COLO668 (cell line): ENCODE measurements around the gene NME4.

Experiments used
- DNase-seq: peaks from one replicate; lab custom pipeline; 2025; ENCODE audit not compliant: unreplicated experiment; lab: John Stamatoyannopoulos, UW

The NME4 gene

DNA sequence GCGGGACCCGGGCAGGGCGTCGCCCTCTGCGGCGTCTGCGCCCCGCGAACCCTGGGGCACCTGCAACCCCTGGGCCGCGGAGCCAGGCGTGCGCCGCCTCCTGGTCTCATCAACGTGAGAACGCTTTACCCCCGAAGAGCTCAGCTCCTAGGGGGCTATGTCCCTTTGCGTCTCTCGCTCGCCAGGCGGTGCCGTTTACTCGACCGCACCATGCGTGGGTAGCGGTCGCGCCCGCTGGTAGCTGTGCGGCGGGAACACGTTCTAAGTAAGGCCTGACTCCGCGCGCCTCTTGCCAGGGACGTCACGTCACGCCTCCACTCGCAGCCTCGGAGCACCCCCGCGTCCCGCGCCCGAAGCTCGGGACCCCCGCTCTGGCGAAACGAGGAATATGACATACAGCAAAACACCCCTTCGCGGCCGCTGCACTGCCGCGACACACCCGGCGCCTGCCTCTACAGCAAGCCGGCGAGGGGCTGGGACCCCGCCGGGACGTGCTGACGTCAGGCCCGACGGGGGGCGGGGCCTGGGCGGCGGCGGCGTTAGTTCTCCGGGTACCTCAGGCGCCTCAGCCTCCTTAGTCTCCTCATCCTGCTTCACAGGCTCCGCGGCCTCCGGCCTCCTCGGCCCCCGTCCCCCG lies 28.2 kb downstream of the NME4 start, which contains the start of gene RAB11FIP3:
TSS of gene RAB11FIP3 (plus strand) at position 568 of the 637 bp plus-strand sequence. CDS start 358 bp downstream, outside the sequence.
- DNase-seq, result peak; percentile 85

GRCh38 chr16:425740-426114 lies 28.7 kb downstream of the NME4 start:
- DNase-seq, result peak; percentile 63

DNA sequence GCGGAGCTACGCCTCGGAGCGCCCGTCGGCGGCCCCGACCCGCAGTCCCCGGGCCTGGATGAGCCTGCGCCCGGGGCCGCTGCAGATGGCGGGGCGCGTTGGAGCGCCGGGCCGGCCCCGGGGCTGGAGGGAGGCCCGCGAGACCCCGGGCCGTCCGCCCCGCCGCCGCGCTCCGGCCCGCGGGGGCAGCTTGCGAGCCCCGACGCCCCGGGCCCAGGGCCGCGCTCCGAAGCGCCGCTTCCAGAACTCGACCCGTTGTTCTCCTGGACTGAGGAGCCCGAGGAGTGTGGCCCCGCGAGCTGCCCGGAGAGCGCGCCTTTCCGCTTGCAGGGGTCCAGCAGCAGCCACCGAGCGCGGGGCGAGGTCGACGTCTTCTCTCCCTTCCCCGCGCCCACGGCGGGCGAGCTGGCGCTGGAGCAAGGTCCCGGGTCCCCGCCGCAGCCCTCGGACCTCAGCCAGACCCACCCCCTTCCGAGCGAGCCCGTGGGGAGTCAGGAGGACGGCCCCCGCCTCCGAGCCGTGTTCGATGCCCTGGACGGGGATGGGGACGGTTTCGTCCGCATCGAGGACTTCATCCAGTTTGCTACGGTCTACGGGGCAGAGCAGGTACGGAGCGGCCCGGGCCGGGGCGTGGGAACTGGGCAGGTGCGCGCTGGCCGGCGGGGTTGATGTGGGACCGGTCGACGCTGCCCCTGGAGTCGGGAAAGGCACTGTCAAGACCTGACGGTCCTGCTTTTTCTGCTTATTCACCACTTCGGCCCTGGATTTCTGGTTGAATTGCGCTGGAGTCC lies 29.3 kb downstream of the NME4 start:
- peak; percentile 61 for DNase-seq

- DNase-seq, result no peak
Measured at GRCh38 chr16:426906-427249, 29.9 kb downstream of the NME4 start.

DNA sequence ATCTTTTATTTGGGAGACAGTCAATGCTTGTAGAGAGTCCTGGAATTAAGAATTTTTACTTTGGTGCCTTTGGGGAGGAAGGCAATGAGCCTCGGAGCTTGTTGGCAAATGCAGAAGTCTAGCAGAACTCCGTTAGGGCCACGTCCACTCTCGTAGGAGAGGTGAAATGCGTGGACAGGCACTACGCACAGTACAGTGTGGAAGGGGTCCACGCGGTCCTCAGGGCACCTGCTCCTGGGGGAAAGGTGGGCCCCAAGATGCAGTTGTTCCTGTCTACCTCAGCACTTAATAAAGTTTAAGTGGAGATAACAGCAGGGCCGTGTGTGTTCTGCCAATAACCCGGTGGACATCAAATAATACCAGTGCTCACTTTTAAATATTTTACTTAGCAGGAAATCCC lies 30.3 kb downstream of the NME4 start:
- DNase-seq, result no peak

DNA sequence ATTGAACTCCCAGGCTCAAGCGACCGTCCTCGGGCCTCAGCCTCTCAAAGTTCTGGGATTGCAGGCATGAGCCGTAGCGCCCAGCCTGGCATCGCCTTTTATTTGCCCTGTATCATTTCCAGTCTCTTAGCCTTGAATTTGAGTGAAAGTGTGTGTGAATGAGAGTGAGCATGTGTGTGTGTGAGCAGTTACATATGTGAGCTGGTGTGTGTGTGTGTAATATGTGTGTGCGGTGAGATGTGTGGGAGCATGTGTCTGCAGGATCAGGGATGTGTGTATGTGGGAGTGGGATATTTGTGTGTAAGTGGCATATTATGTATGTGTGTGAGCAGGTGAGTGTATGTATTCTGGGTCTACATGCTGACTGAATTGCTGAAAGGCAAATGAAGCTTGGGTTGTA lies 33.9 kb downstream of the NME4 start:
- DNase-seq, result no peak

- DNase-seq, result peak; percentile 46
Measured at GRCh38 chr16:440627-441026, 43.6 kb downstream of the NME4 start.

GRCh38 chr16:441447-441846 lies 44.4 kb downstream of the NME4 start:
- no peak for DNase-seq

- DNase-seq, result no peak
Measured at GRCh38 chr16:442976-443375, 46.0 kb downstream of the NME4 start.

GRCh38 chr16:444027-444426 lies 47.0 kb downstream of the NME4 start:
- no peak for DNase-seq

- DNase-seq, result peak; percentile 19
Measured at GRCh38 chr16:445566-445965, 48.6 kb downstream of the NME4 start.
